H1 (cell line): Measurements from ENCODE around the gene RXFP1. TPM values are rescaled to one million over a fixed set of nuclear protein-coding genes. Genes with fewer than 3 reads are reported as not detected.

Experiments used
- CTCF ChIA-PET: fragments of 300-600 bp; sonication (Branson Sonifier 250); formaldehyde crosslinking; loops from one replicate; lab custom pipeline; 2021; ENCODE audit not compliant: partially characterized antibody; lab: Charles Lee
- POLR2A ChIA-PET: fragments of 300-600 bp; sonication (Branson Sonifier 250); formaldehyde crosslinking; loops from one replicate; lab custom pipeline; 2021; ENCODE audit warnings: inconsistent platforms; ENCODE audit not compliant: partially characterized antibody; lab: Charles Lee
- DNase-seq, 2 experiments: peaks; one replicate each; pipeline versions ENCODE4 v3.0.0 to v3.0.0-alpha.2; 2010 to 2022; ENCODE audit warnings: low spot score in 2 of 2, low read depth in 1 of 2, mixed read lengths in 1 of 2
- FAIRE-seq: peaks from 2 replicates; lab custom pipeline; 2011; peaks lifted over from hg19 to GRCh38; lab: Jason Lieb, UNC
- H2AFZ ChIP-seq: 2 replicates; pipeline ENCODE4 v1.8.1; 2012; ENCODE audit warnings: low read length, inconsistent platforms
- H2AK5ac ChIP-seq: 2 replicates; pipeline ENCODE4 v1.6.1; 2013; ENCODE audit warnings: low read depth, low read length
- H2BK120ac ChIP-seq: replicated peaks from 2 replicates; pipeline ENCODE3; 2013; ENCODE audit warnings: low read depth, low read length, inconsistent platforms
- H2BK12ac ChIP-seq: 2 replicates; pipeline ENCODE4 v1.6.1; 2013; ENCODE audit warnings: low read depth, low read length
- H2BK15ac ChIP-seq: 2 replicates; pipeline ENCODE4 v1.6.1; 2013; ENCODE audit warnings: low read length
- H2BK20ac ChIP-seq: 2 replicates; pipeline ENCODE4 v1.6.1; 2013; ENCODE audit warnings: low read length
- H2BK5ac ChIP-seq: 2 replicates; pipeline ENCODE4 v1.6.1; 2013; ENCODE audit warnings: low read depth, low read length
- H3K14ac ChIP-seq: 2 replicates; pipeline ENCODE4 v1.6.1; 2013; ENCODE audit warnings: inconsistent platforms; ENCODE audit not compliant: insufficient read length
- H3K18ac ChIP-seq: 2 replicates; pipeline ENCODE4 v1.6.1; 2013; ENCODE audit warnings: low read length; ENCODE audit errors: extremely low read depth
- H3K23ac ChIP-seq: 2 replicates; pipeline ENCODE4 v1.6.1; 2013; ENCODE audit warnings: inconsistent platforms; ENCODE audit not compliant: insufficient read length
- H3K23me2 ChIP-seq: 2 replicates; pipeline ENCODE4 v1.6.1; 2013; ENCODE audit warnings: low read depth, low read length
- H3K27ac ChIP-seq: 2 replicates; pipeline ENCODE4 v1.6.1; 2011; ENCODE audit warnings: low read depth, low read length, inconsistent platforms
- H3K27me3 ChIP-seq, 4 experiments: replicated peaks in 1 of 4; 1 replicate in 1 of 4; 2 replicates in 3 of 4; pipeline versions ENCODE4 v1.6.1 to v1.8.1; 2011 to 2013; ENCODE audit warnings: low read length in 3 of 4, mild to moderate bottlenecking in 3 of 4, inconsistent platforms in 2 of 4, mixed read lengths in 2 of 4, moderate library complexity in 1 of 4; ENCODE audit not compliant: control insufficient read depth in 3 of 4, insufficient read depth in 3 of 4; ENCODE audit errors: extremely low read depth in 1 of 4
- H3K36me3 ChIP-seq, 4 experiments: 2 replicates each; pipeline versions ENCODE4 v1.6.1 to v1.8.1; 2011 to 2013; ENCODE audit warnings: mild to moderate bottlenecking in 4 of 4, low read length in 3 of 4, moderate library complexity in 2 of 4, control low read depth in 1 of 4, inconsistent platforms in 1 of 4; ENCODE audit not compliant: insufficient read depth in 4 of 4, control insufficient read depth in 2 of 4
- H3K4ac ChIP-seq: replicated peaks from 2 replicates; pipeline ENCODE3; 2013; ENCODE audit warnings: low read length, low read depth, mixed read lengths, inconsistent platforms; ENCODE audit not compliant: insufficient read length
- H3K4me1 ChIP-seq, 4 experiments: replicated peaks in 1 of 4; 1 replicate in 1 of 4; 2 replicates in 3 of 4; pipeline versions ENCODE4 v1.6.1 to v1.8.1; 2011 to 2013; ENCODE audit warnings: low read length in 3 of 4, inconsistent platforms in 2 of 4, mixed read lengths in 1 of 4; ENCODE audit not compliant: insufficient read depth in 4 of 4, control insufficient read depth in 3 of 4
- H3K4me2 ChIP-seq, 2 experiments: 2 replicates each; pipeline versions ENCODE4 v1.6.1 to v1.8.1; 2011 to 2013; ENCODE audit warnings: low read depth in 2 of 2, low read length in 2 of 2, control low read depth in 1 of 2, inconsistent platforms in 1 of 2, mild to moderate bottlenecking in 1 of 2; ENCODE audit not compliant: insufficient read depth in 1 of 2
- H3K4me3 ChIP-seq, 4 experiments: fragments of 200-600, 300-600 bp in 1 of 4; sonication (generic), shearing (Covaris generic), sonication (Bioruptor Twin) in 1 of 4; 2 replicates each; pipeline versions ENCODE4 v1.5.1 to v1.8.1; 2011 to 2016; ENCODE audit warnings: low read length in 4 of 4, low read depth in 3 of 4, control low read depth in 2 of 4, inconsistent platforms in 2 of 4, mild to moderate bottlenecking in 2 of 4, mixed read lengths in 1 of 4, moderate library complexity in 1 of 4; ENCODE audit not compliant: insufficient read depth in 2 of 4; ENCODE audit errors: extremely low read depth in 1 of 4
- H3K56ac ChIP-seq: replicated peaks from 2 replicates; pipeline ENCODE3; 2013; ENCODE audit warnings: low read depth, mild to moderate bottlenecking, mixed read lengths, low read length, inconsistent platforms; ENCODE audit not compliant: insufficient read length
- H3K79me1 ChIP-seq: 2 replicates; pipeline ENCODE4 v1.6.1; 2013; ENCODE audit warnings: low read depth, low read length, control low read depth
- H3K79me2 ChIP-seq, 2 experiments: 2 replicates each; pipeline versions ENCODE4 v1.6.1 to v1.8.1; 2012 to 2013; ENCODE audit warnings: low read length in 2 of 2, mild to moderate bottlenecking in 2 of 2, inconsistent platforms in 1 of 2; ENCODE audit not compliant: insufficient read depth in 2 of 2, control insufficient read depth in 1 of 2
- H3K9ac ChIP-seq, 4 experiments: replicated peaks in 1 of 4; 1 replicate in 1 of 4; 2 replicates in 3 of 4; pipeline versions ENCODE4 v1.6.1 to v1.8.1; 2011 to 2013; ENCODE audit warnings: low read depth in 3 of 4, low read length in 3 of 4, control low read depth in 2 of 4, mild to moderate bottlenecking in 2 of 4, moderate library complexity in 2 of 4, inconsistent platforms in 1 of 4; ENCODE audit errors: extremely low read depth in 1 of 4
- H3K9me3 ChIP-seq, 2 experiments: 2 replicates each; pipeline versions ENCODE4 v1.6.1 to v1.8.1; 2012 to 2013; ENCODE audit warnings: mild to moderate bottlenecking in 2 of 2, moderate library complexity in 2 of 2, control low read depth in 1 of 2, inconsistent platforms in 1 of 2, low read depth in 1 of 2, low read length in 1 of 2, mixed read lengths in 1 of 2; ENCODE audit not compliant: insufficient read depth in 2 of 2
- H4K20me1 ChIP-seq, 2 experiments: replicated peaks in 1 of 2; 2 replicates each; pipeline versions ENCODE3 to v1.8.1; 2011 to 2013; ENCODE audit warnings: inconsistent platforms in 2 of 2, low read length in 2 of 2, mild to moderate bottlenecking in 1 of 2; ENCODE audit not compliant: insufficient read depth in 2 of 2, control insufficient read depth in 1 of 2
- H4K5ac ChIP-seq: 2 replicates; pipeline ENCODE4 v1.6.1; 2013; ENCODE audit warnings: low read length, low read depth, mixed read lengths, inconsistent platforms; ENCODE audit not compliant: insufficient read length
- H4K8ac ChIP-seq: 2 replicates; pipeline ENCODE4 v1.8.0; 2013; ENCODE audit warnings: mild to moderate bottlenecking, moderate library complexity, low read length, inconsistent platforms; ENCODE audit not compliant: insufficient read depth; ENCODE audit errors: extremely low read depth
- H4K91ac ChIP-seq: replicated peaks from 2 replicates; pipeline ENCODE3; 2013; ENCODE audit warnings: low read length, mixed read lengths, inconsistent platforms; ENCODE audit not compliant: insufficient read length
- CHD2 ChIP-seq: IDR thresholded peaks from 2 replicates; pipeline ENCODE4 v1.6.1; 2012; ENCODE audit warnings: low read length, improper control_type of control experiment
- GTF2F1 ChIP-seq: IDR thresholded peaks from 2 replicates; pipeline ENCODE4 v1.6.1; 2012; ENCODE audit warnings: low read depth, low read length, improper control_type of control experiment, borderline replicate concordance
- HDAC2 ChIP-seq, 2 experiments: fragments of 300-600 bp in 1 of 2; sonication (generic) in 1 of 2; IDR thresholded peaks; 2 replicates each; pipeline ENCODE4 v1.6.1; 2011 to 2012; ENCODE audit warnings: low read depth in 2 of 2, low read length in 2 of 2, mild to moderate bottlenecking in 2 of 2, moderate library complexity in 2 of 2, borderline replicate concordance in 1 of 2, inconsistent platforms in 1 of 2
- TEAD4 ChIP-seq: IDR thresholded peaks from 2 replicates; pipeline ENCODE4 v1.6.1; 2012; ENCODE audit warnings: low read depth, low read length, inconsistent platforms, mixed read lengths
- WGBS, 2 experiments: shearing (Covaris generic) in 1 of 2; methylation state at CpG; one replicate each; pipeline versions ENCODE4 v1.1.6 to v1.1.7; 2013 to 2015; ENCODE audit warnings: low lambda C conversion rate in 2 of 2, mixed read lengths in 2 of 2, inconsistent platforms in 1 of 2, low coverage in 1 of 2, missing lambda C conversion rate in 1 of 2; ENCODE audit not compliant: insufficient replicate concordance in 2 of 2, insufficient coverage in 1 of 2, insufficient read length in 1 of 2; ENCODE audit errors: extremely low coverage in 1 of 2, missing lambda C conversion rate in 1 of 2; 5-methylcytosine and 5-hydroxymethylcytosine counted together
- polyA plus RNA-seq, 7 experiments: library from polyadenylated mRNA; depleted of rRNA in 3 of 7; stranded (reverse) in 5 of 7; unstranded in 2 of 7; fragments of >200 nt in 5 of 7; fragments of 200-250 nt in 2 of 7; gene quantifications; 1 replicate in 5 of 7; 2 replicates in 1 of 7; 4 replicates in 1 of 7; pipeline versions ENCODE4 v1.2.1 to v1.2.3, GENCODE V29; 2011 to 2013; ENCODE audit warnings: missing spikeins in 2 of 7, mixed read lengths in 2 of 7
- total RNA-seq: library from RNA; stranded (reverse); fragmentation: NEBNext Ultra II Directional; extraction: Animal tissue kit (Norgen Biotek cat#: 25700); gene quantifications from 2 replicates; pipeline ENCODE4 v1.2.1, GENCODE V29; 2021
- TF ChIP-seq, protein P1 (sequence below): IDR thresholded peaks from 2 replicates; pipeline ENCODE4 v1.6.1; 2011; ENCODE audit warnings: low read length, improper control_type of control experiment

Gene RXFP1
- total and polyA plus RNA-seq, 2 of the 8 experiments (the other 6 are each of a cell fraction or from before 2014, with no cell fraction given): 0.14 to 0.56 TPM

DNA sequence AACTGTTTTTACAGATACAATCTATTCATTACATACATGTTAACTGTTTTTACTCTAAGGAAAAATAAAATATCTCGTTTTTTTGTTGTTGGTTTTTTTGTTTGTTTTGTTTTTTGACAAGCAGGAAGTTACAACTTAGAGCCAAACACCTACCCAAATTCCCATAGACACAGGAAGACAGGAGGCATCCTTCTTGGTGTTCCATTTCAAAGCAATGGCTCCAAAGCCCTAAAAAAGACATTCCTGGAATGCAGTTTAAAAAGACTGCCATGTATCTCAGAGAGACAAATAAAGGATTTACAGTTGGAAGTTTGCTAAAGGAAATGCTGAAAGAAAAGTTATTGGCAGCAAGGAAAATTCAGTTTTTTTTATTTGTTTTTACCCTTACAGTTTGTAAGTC, 167.1 kb downstream of the RXFP1 start:
- WGBS, 2 experiments: 89% methylated on average over 1 of the region's 1 CpG; no CpG with 5 or more reads in 1 of the 2 experiments
- Histone ChIP-seq H3K56ac (no peak overlapping the region), H4K20me1 (no peaks in the 10 kb centered on the region), H3K4me2 (no peak overlapping the region), H2AFZ (no peak overlapping the region), H3K27ac (no peak overlapping the region), H2BK120ac (no peak overlapping the region), H2BK20ac (no peak overlapping the region), H2AK5ac (no peak overlapping the region), H2BK15ac (no peak overlapping the region), H3K79me1 (no peaks in the 10 kb centered on the region), H2BK5ac (no peak overlapping the region), H3K9me3 (no peaks in the 10 kb centered on the region), H3K4me3 (no peak overlapping the region), H4K5ac (no peak overlapping the region), H3K23me2 (no peaks in the 10 kb centered on the region), H3K4ac (no peak overlapping the region), H3K79me2 (no peaks in the 10 kb centered on the region), H3K18ac (no peak overlapping the region; the same call in 1 of the 2 replicates), H3K14ac (no peak overlapping the region), H3K36me3 (no peaks in the 10 kb centered on the region), H4K91ac (no peak overlapping the region), H3K9ac (no peak overlapping the region), H3K4me1 (no peaks in the 10 kb centered on the region), H2BK12ac (no peak overlapping the region), H3K23ac (no peak overlapping the region), H3K27me3 (no peaks in the 10 kb centered on the region), H4K8ac (no peak overlapping the region)
- FAIRE-seq (no peak), DNase-seq (no peak)
- CTCF ChIA-PET: no interaction called here
- POLR2A ChIA-PET: no interaction called here
- TF ChIP-seq, protein P1, sequence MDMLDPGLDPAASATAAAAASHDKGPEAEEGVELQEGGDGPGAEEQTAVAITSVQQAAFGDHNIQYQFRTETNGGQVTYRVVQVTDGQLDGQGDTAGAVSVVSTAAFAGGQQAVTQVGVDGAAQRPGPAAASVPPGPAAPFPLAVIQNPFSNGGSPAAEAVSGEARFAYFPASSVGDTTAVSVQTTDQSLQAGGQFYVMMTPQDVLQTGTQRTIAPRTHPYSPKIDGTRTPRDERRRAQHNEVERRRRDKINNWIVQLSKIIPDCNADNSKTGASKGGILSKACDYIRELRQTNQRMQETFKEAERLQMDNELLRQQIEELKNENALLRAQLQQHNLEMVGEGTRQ: no peak
- TF ChIP-seq TEAD4 (0 out of 2 replicates have a peak, but pooled peaks have one; percentile 45), HDAC2 (IDR thresholded peaks at IDR 0.05; ENCODE audit: borderline replicate concordance in 1 of 2, low read depth in 2 of 2, low read length in 2 of 2) (no peak), GTF2F1 (no peak), CHD2 (no peak)
